DND-41 (cell line): ENCODE data around the gene ARPC3.
"Not testable (repeated sequence)": the region's sequence is repeated elsewhere in the genome, so short reads cannot be mapped to it uniquely, and the experiment has no call there.

Experiments used
- ATAC-seq: fragments of 200-7000 bp; cut with Tn5 transposase; 3 replicates; pipeline ENCODE4 v1.9.1; 2021; ENCODE audit warnings: low read depth; ENCODE audit not compliant: insufficient read depth
- DNase-seq: peaks from one replicate; pipeline ENCODE4 v3.0.0-alpha.2; 2020
- H2AFZ ChIP-seq: 2 replicates; pipeline ENCODE4 v1.6.0; 2012; ENCODE audit warnings: low read depth, low read length
- H3K27ac ChIP-seq: 2 replicates; pipeline ENCODE4 v1.5.1; 2012; ENCODE audit warnings: low read length, inconsistent platforms
- H3K27me3 ChIP-seq: fragments of 200-600 bp; sonication (generic); 2 replicates; pipeline ENCODE4 v1.6.0; 2012; ENCODE audit warnings: low read length, mild to moderate bottlenecking, inconsistent platforms; ENCODE audit not compliant: insufficient read depth, poor library complexity
- H3K36me3 ChIP-seq: 2 replicates; pipeline ENCODE4 v1.5.1; 2012; ENCODE audit warnings: low read length, inconsistent platforms; ENCODE audit not compliant: insufficient read depth
- H3K4me1 ChIP-seq: 2 replicates; pipeline ENCODE4 v1.5.1; 2012; ENCODE audit warnings: mild to moderate bottlenecking, low read length; ENCODE audit not compliant: insufficient read depth
- H3K4me2 ChIP-seq: 2 replicates; pipeline ENCODE4 v1.6.0; 2012; ENCODE audit warnings: mild to moderate bottlenecking, moderate library complexity, low read length, inconsistent platforms; ENCODE audit not compliant: insufficient read depth
- H3K4me3 ChIP-seq, 2 experiments: fragments of 200-600 bp in 1 of 2; shearing (Covaris generic) in 1 of 2; 2 replicates each; pipeline ENCODE4 v1.5.1; 2012 to 2016; ENCODE audit warnings: inconsistent platforms in 2 of 2, low read length in 2 of 2, mild to moderate bottlenecking in 2 of 2, low read depth in 1 of 2, moderate library complexity in 1 of 2
- H3K79me2 ChIP-seq: 2 replicates; pipeline ENCODE4 v1.6.0; 2012; ENCODE audit warnings: low read length, inconsistent platforms; ENCODE audit not compliant: insufficient read depth
- H3K9ac ChIP-seq: 2 replicates; pipeline ENCODE4 v1.6.0; 2012; ENCODE audit warnings: low read depth, mild to moderate bottlenecking, inconsistent platforms, low read length, moderate library complexity
- H3K9me3 ChIP-seq: 2 replicates; pipeline ENCODE4 v1.5.1; 2012; ENCODE audit warnings: low read length, moderate library complexity, mild to moderate bottlenecking, inconsistent platforms; ENCODE audit not compliant: insufficient read depth, severe bottlenecking
- H4K20me1 ChIP-seq: 2 replicates; pipeline ENCODE4 v1.6.0; 2012; ENCODE audit warnings: low read length; ENCODE audit not compliant: insufficient read depth
- EZH2 ChIP-seq: IDR thresholded peaks from 3 replicates; pipeline ENCODE4 v1.6.1; 2012; ENCODE audit warnings: borderline replicate concordance, low read depth, mild to moderate bottlenecking, moderate library complexity, low read length, inconsistent platforms; ENCODE audit not compliant: severe bottlenecking
- TF ChIP-seq, protein P1 (sequence below): IDR thresholded peaks from 2 replicates; pipeline ENCODE4 v1.5.1; 2012; ENCODE audit warnings: borderline replicate concordance, low read length, moderate library complexity, mild to moderate bottlenecking; ENCODE audit not compliant: poor library complexity, severe bottlenecking; ENCODE audit errors: extremely low read depth

ARPC3 gene

DNA sequence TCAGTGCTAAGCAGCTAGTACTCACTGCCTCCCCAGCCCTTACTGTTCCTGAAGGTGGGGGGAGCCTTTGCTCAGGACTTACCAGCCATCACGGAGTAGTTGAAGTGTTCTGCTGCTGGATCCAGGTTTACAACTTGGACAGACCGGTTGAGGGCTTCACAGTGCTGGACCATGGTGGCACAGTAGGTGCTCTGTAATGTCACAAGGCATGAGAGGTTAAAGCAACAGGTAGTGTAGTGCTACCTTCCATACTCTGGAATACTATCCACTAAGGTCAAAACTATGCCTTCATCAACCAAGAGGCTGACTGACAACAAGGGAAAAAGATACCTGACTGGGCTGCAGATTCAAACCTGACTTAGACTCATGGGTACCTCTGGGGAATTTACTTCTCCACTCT lies 14.9 kb upstream of the ARPC3 start:
- H3K4me2 ChIP-seq: no peak overlapping the region
- no peak overlapping the region for H3K4me3 ChIP-seq
- TF ChIP-seq, protein P1, sequence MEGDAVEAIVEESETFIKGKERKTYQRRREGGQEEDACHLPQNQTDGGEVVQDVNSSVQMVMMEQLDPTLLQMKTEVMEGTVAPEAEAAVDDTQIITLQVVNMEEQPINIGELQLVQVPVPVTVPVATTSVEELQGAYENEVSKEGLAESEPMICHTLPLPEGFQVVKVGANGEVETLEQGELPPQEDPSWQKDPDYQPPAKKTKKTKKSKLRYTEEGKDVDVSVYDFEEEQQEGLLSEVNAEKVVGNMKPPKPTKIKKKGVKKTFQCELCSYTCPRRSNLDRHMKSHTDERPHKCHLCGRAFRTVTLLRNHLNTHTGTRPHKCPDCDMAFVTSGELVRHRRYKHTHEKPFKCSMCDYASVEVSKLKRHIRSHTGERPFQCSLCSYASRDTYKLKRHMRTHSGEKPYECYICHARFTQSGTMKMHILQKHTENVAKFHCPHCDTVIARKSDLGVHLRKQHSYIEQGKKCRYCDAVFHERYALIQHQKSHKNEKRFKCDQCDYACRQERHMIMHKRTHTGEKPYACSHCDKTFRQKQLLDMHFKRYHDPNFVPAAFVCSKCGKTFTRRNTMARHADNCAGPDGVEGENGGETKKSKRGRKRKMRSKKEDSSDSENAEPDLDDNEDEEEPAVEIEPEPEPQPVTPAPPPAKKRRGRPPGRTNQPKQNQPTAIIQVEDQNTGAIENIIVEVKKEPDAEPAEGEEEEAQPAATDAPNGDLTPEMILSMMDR: no peak
- TF ChIP-seq EZH2: no peak
- no peak overlapping the region for H3K27ac ChIP-seq
- H2AFZ ChIP-seq: no peak overlapping the region
- H4K20me1 ChIP-seq: peaks cover 7% of the 10 kb centered on the region; the same call in 1 of the 2 replicates
- H3K4me1 ChIP-seq: peaks cover 31% of the 10 kb centered on the region
- ATAC-seq: no peak
- no peaks in the 10 kb centered on the region for H3K9me3 ChIP-seq
- peaks cover 70% of the 10 kb centered on the region for H3K79me2 ChIP-seq
- peaks cover 40% of the 10 kb centered on the region for H3K36me3 ChIP-seq
- no peak for DNase-seq
- H3K9ac ChIP-seq: no peak overlapping the region
- no peaks in the 10 kb centered on the region for H3K27me3 ChIP-seq

DNA sequence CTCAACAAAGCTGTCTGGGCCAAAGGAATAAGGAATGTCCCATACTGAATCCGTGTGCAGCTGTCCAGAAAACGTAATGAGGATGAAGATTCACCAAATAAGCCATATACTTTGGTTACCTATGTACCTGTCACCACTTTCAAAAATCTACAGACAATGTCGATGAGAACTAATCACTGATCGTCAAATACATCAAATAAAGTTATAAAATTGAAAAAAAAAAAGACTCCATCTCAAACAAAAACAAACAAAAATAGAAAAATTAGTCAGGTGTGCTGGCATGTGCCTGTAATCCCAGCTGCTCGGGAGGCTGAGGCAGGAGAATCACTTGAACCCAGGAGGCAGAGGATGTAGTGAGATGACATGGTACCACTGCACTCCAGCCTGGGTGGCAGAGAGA lies 11.1 kb upstream of the ARPC3 start:
- not testable (repeated sequence) for H3K9me3 ChIP-seq, H4K20me1 ChIP-seq, DNase-seq, H3K4me2 ChIP-seq, H3K27ac ChIP-seq, H3K27me3 ChIP-seq, H3K9ac ChIP-seq, H3K4me3 ChIP-seq, ATAC-seq, H2AFZ ChIP-seq
- H3K79me2 ChIP-seq: peaks cover 38% of the 10 kb centered on the region
- peaks cover 69% of the 10 kb centered on the region for H3K36me3 ChIP-seq
- peaks cover 12% of the 10 kb centered on the region for H3K4me1 ChIP-seq

DNA sequence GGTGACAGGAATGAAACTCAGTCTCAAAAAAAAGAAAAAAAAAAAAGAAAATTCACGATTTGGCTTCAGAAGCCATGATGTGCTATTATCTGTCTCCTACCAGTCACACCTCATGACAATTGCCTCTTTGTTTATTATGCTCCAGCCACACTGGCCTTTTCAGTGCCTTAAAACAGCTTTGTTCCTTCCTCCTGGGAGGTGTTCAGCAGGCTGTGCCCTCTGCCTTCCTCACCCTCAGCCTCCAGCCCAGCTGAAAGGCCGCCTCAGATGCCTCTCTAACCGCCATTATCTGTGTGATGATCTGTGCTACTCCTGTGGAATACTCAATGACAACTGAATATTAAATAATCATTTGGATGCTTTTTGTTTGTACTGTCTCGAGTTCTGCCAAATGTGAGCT lies 8.6 kb upstream of the ARPC3 start:
- Histone ChIP-seq H3K4me1 (no peaks in the 10 kb centered on the region), H3K9me3 (no peaks in the 10 kb centered on the region), H3K9ac (no peak overlapping the region), H3K36me3 (peaks cover 75% of the 10 kb centered on the region), H2AFZ (no peak overlapping the region), H3K4me3 (no peak overlapping the region), H3K4me2 (no peak overlapping the region), H3K79me2 (peaks cover 24% of the 10 kb centered on the region), H4K20me1 (no peaks in the 10 kb centered on the region), H3K27me3 (no peaks in the 10 kb centered on the region), H3K27ac (no peak overlapping the region)
- ATAC-seq: no peak
- no peak for DNase-seq
- TF ChIP-seq, protein P1: no peak
- no peak for TF ChIP-seq EZH2

DNA sequence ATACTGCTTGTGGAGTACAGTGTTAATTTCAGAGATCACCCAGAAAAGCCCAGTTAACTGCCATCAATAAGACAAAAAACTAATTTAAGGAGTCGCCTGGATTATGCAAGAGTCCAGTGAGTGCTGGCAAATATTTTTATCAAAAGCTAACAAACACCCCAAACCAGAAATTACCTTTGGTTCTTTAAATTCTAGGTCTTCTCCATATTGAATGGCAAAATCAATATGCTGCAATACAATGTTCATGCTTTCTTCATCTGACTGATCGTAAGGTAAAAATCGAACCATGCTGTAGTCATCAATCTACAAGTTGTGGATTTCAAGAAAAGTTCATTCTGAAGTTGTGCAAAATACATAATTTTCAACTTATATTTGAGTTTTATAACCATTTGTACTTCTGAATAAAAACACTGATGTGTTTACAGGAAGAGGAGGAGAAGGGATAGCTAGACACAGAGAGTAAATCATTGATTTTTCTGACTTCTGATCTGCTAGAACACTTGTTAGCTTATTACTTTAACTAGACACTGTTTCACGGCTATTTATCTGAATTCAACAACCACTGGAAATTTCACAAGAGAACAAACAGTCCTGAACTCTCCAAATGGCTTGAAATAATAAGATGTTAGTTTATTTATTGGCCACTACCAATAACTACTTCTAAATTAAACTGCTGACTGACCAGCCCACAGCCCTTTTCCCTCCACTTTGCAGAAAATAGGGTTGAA lies 3.6 kb upstream of the ARPC3 start:
- no peak for DNase-seq
- H2AFZ ChIP-seq: no peak overlapping the region
- peaks cover 15% of the 10 kb centered on the region for H3K4me1 ChIP-seq
- peaks cover 14% of the 10 kb centered on the region for H3K79me2 ChIP-seq
- H3K27me3 ChIP-seq: no peaks in the 10 kb centered on the region
- no peak for ATAC-seq
- H3K4me2 ChIP-seq: no peak overlapping the region
- H3K27ac ChIP-seq: no peak overlapping the region
- TF ChIP-seq, protein P1: no peak
- TF ChIP-seq EZH2: no peak
- peaks cover 76% of the 10 kb centered on the region for H3K36me3 ChIP-seq
- no peak overlapping the region for H3K9ac ChIP-seq
- no peak overlapping the region for H3K4me3 ChIP-seq
- H4K20me1 ChIP-seq: no peaks in the 10 kb centered on the region
- H3K9me3 ChIP-seq: no peaks in the 10 kb centered on the region
